Kidney (tissue), 14 donors: Measurements from ENCODE around the gene PIP4K2A. TPM values are rescaled to one million over a fixed set of nuclear protein-coding genes. Genes with fewer than 3 reads are reported as not detected.

Experiments used
- DNase-seq, 5 donors: peaks; one replicate each; pipeline ENCODE4 v3.0.0-alpha.2; 2013 to 2020
- FAIRE-seq: peaks from 2 replicates; lab custom pipeline; 2012; peaks lifted over from hg19 to GRCh38; lab: Jason Lieb, UNC
- H3K27ac ChIP-seq, 2 donors: one replicate each; pipeline ENCODE4 v1.7.0; 2013; ENCODE audit warnings: low read depth in 2 of 2, low read length in 2 of 2, inconsistent platforms in 1 of 2
- H3K27me3 ChIP-seq: one replicate; pipeline ENCODE4 v1.7.1; 2013; ENCODE audit warnings: low read length, inconsistent platforms; ENCODE audit not compliant: control insufficient read depth, insufficient read depth
- H3K36me3 ChIP-seq, 3 donors: one replicate each; pipeline versions ENCODE4 v1.7.0 to v1.7.1; 2013; ENCODE audit warnings: low read length in 3 of 3, control low read depth in 1 of 3, inconsistent platforms in 1 of 3; ENCODE audit not compliant: insufficient read depth in 3 of 3, control insufficient read depth in 2 of 3
- H3K4me1 ChIP-seq, 3 donors: one replicate each; pipeline versions ENCODE4 v1.7.0 to v1.7.1; 2013; ENCODE audit warnings: low read length in 3 of 3, inconsistent platforms in 1 of 3, low read depth in 1 of 3; ENCODE audit not compliant: control insufficient read depth in 2 of 3, insufficient read depth in 2 of 3
- H3K4me3 ChIP-seq, 3 donors: one replicate each; pipeline versions ENCODE4 v1.7.0 to v1.8.1; 2013; ENCODE audit warnings: low read length in 3 of 3, control low read depth in 1 of 3, inconsistent platforms in 1 of 3
- H3K9ac ChIP-seq, 3 donors: one replicate each; pipeline versions ENCODE4 v1.7.0 to v1.7.1; 2013; ENCODE audit warnings: low read length in 3 of 3, control low read depth in 1 of 3, inconsistent platforms in 1 of 3
- H3K9me3 ChIP-seq, 3 donors: one replicate each; pipeline versions ENCODE4 v1.7.0 to v1.7.1; 2013; ENCODE audit warnings: low read length in 3 of 3, control low read depth in 1 of 3, inconsistent platforms in 1 of 3; ENCODE audit not compliant: control insufficient read depth in 2 of 3, insufficient read depth in 1 of 3
- CTCF ChIP-seq: IDR thresholded peaks from 3 replicates; pipeline ENCODE4 v1.5.1; 2012; ENCODE audit warnings: mild to moderate bottlenecking, moderate library complexity, borderline replicate concordance; ENCODE audit not compliant: insufficient read depth; ENCODE audit errors: extremely low read depth
- intact Hi-C: fragments of 100-400 bp; cut with DNase I; formaldehyde crosslinking; loops from one replicate; pipeline ENCODE4 v1.11.1; 2022
- polyA plus RNA-seq: library from polyadenylated mRNA; stranded (reverse); fragments of 350-450 nt; fragmentation: Illumina TruSeq; extraction: RNeasy Lipid Tissue Mini Kit (QIAGEN cat#74804); gene quantifications from one replicate; pipeline ENCODE4 v1.2.3, GENCODE V29; 2014; ENCODE audit warnings: low read depth, low replicate concordance; ENCODE audit not compliant: insufficient read depth
- total RNA-seq: library from RNA; stranded (reverse); fragmentation: NEBNext Ultra II Directional; extraction: Animal tissue kit (Norgen Biotek cat#: 25700); gene quantifications from one replicate; pipeline ENCODE4 v1.2.1, GENCODE V29; 2021
- donor health status: control.
- donor health status: control.
- donor health status: control.
- donor health status: control.
- donor health status: control.
- donor health status: DM: yes; HTN: yes; CAD: no.
- donor health status: Normal renal cell carcinoma (clear cell type).

The PIP4K2A gene
- total and polyA plus RNA-seq, 2 donors from 2014 or later = 12.2 to 54.6 TPM

- intact Hi-C loops = no loop called here
- Histone ChIP-seq H3K36me3 (no peaks in the 10 kb centered on the region), H3K27me3 (no peaks in the 10 kb centered on the region), H3K4me1 (peaks cover 0 to 15% (median 5%) of the 10 kb centered on the region in 3 donors), H3K27ac (peak overlapping the region in 1 of 2 donors; percentile 48), H3K4me3 (no peak overlapping the region), H3K9me3 (no peaks in the 10 kb centered on the region), H3K9ac (no peak overlapping the region)
- FAIRE-seq (no peak), DNase-seq (no peak)
- TF ChIP-seq CTCF = no peak
Measured at GRCh38 chr10:22710139-22710745, 4.1 kb downstream of the PIP4K2A start.

GRCh38 chr10:22708772-22709171, 5.6 kb downstream of the PIP4K2A start:
- Histone ChIP-seq H3K9me3 (no peaks in the 10 kb centered on the region), H3K36me3 (no peaks in the 10 kb centered on the region), H3K4me3 (no peak overlapping the region), H3K9ac (no peak overlapping the region), H3K27ac (no peak overlapping the region), H3K4me1 (peaks cover 0 to 15% (median 5%) of the 10 kb centered on the region in 3 donors), H3K27me3 (no peaks in the 10 kb centered on the region)
- FAIRE-seq (no peak), DNase-seq (no peak)
- no peak for TF ChIP-seq CTCF
- intact Hi-C loops = loop anchor here (10.0 kb wide), 1 partner anchor 114 kb away; no protein-coding TSS in a partner anchor

GRCh38 chr10:22705527-22705926, 8.9 kb downstream of the PIP4K2A start:
- TF ChIP-seq CTCF = no peak
- intact Hi-C loops = loop anchor here (10.0 kb wide), 1 partner anchor 111 kb away; no protein-coding TSS in a partner anchor
- Histone ChIP-seq H3K4me1 (peaks cover 0 to 10% (median 2%) of the 10 kb centered on the region in 3 donors), H3K27me3 (no peaks in the 10 kb centered on the region), H3K9me3 (no peaks in the 10 kb centered on the region), H3K9ac (no peak overlapping the region), H3K36me3 (no peaks in the 10 kb centered on the region), H3K27ac (no peak overlapping the region), H3K4me3 (no peak overlapping the region)
- FAIRE-seq (no peak), DNase-seq (no peak)
